ENCODE results near the gene EFNA2.
"Not testable (repeated sequence)": the region's sequence is repeated elsewhere in the genome, so short reads cannot be mapped to it uniquely, and the experiment has no call there.

Gene EFNA2

DNA sequence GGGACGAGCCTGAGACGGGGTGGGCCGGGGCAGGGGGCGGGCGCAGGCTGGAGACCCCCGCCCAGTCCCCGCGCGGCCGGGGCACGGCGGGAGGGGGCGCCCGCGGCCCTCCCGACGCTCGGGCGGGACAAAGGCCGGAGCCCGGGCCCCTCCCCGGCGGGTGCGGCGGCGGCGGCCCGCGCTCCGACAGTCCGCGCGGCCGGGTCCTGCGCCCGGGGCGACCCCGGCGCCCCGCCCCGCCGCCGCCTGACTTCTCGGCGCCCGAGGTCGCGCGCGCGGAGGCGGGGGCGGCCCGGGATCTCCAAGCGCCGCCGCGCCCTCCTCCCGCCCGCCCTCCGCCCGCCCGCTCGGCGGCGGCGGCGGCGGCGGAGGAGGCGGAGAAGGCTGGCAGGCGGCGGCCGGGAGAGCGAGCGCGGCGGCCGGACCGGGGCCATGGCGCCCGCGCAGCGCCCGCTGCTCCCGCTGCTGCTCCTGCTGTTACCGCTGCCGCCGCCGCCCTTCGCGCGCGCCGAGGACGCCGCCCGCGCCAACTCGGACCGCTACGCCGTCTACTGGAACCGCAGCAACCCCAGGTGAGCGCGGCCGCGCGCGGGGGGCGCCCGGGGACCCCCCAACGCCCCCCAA, at the start of gene EFNA2:
Gene EFNA2 (plus strand): TSS at position 137 of the 624 bp plus-strand sequence. CDS start 296 bp downstream, at position 433.
- DNase-seq (ENCODE audit: low read depth in 2 of 2): no peak

DNA sequence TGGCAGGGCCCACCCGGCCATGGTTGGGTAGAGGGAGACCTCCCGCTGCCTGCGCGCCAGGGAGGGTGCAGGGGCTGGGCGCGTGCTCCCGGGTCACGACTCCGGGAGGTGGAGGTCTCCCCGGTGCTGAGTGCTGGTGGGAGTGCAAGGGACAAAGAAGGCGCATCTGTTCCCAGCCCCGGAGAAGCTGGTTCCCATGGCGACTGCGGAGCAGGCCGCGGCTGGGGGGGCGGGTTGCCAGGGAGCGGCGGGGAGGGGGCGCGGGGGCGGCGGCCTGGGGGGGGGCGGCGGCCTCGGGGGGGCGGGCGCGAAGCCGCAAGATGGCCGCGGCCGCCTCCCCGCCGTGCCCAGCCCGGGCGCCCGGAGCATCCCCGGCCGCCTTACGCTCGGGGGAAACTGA, 49.1 kb upstream of the EFNA2 start:
- no peak for DNase-seq (ENCODE audit: low read depth in 2 of 2)

DNA sequence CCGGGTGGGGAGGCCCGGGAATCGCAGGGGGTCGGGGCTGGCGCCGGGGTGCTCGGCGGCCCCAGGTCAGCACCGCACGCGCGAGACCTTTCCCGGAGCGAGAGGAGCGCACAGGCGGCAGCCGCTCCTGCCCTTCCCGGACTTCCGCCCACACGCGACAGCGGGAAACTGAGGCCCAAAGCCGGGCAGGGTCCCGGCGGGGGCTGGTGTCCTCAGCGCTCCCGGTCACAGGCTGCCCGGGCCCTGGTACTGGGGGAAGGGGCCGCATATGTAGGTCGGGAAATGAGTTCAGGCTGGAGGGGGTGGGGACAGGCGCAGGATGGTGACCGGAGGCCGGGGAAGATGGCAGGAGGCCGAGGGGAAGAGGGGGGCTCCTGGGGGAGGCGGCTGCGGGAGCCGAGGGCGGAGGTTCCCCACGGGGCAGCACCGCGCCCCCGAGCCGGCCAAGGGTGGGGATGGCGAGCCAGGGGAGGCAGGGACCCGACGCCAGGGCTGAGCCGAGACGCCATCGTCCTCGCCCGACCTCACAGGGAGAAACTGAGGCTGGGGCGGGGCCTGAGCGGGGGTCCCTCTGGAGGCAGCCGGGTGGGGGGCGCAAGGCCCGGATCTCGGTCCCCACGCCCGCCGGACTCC, 48.5 kb upstream of the EFNA2 start:
- no peak for DNase-seq (ENCODE audit: low read depth in 2 of 2)

DNA sequence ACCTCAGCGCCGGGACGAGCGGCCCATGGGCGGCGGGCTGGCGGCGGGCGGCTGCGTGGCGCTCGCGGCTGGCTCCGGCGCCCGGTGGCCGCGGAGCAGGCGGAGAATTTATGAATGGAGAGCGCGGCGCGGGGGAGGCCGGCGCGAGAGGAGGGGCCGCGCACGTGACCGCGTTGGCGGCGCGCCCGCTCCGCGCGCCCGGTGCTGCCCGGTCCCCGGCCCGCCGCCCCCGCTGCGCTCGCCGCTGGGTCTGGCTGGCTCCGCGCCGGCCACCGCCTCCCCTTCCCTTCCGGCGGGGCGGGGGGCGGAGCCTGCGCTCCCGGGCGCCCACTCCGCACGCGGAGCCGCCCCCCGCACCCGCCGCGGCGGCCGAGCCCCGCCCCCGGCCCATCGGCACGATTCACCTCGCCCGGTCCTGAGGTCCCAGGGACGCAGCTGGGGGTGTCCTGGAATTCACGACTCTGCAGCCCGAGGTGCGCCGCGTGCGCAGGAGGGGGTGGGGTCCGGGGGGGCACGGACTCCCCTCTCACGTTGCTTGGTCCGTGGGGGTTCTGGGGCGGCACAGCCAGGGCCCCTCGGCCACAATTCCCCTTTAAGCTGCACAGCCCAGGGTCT, 47.8 kb upstream of the EFNA2 start, which contains the start of gene CBARP:
Gene CBARP (minus strand): TSS at position 252 of the 615 bp plus-strand sequence. CDS start 1,905 bp downstream, outside the sequence.
- DNase-seq (ENCODE audit: low read depth in 2 of 2): no peak

DNA sequence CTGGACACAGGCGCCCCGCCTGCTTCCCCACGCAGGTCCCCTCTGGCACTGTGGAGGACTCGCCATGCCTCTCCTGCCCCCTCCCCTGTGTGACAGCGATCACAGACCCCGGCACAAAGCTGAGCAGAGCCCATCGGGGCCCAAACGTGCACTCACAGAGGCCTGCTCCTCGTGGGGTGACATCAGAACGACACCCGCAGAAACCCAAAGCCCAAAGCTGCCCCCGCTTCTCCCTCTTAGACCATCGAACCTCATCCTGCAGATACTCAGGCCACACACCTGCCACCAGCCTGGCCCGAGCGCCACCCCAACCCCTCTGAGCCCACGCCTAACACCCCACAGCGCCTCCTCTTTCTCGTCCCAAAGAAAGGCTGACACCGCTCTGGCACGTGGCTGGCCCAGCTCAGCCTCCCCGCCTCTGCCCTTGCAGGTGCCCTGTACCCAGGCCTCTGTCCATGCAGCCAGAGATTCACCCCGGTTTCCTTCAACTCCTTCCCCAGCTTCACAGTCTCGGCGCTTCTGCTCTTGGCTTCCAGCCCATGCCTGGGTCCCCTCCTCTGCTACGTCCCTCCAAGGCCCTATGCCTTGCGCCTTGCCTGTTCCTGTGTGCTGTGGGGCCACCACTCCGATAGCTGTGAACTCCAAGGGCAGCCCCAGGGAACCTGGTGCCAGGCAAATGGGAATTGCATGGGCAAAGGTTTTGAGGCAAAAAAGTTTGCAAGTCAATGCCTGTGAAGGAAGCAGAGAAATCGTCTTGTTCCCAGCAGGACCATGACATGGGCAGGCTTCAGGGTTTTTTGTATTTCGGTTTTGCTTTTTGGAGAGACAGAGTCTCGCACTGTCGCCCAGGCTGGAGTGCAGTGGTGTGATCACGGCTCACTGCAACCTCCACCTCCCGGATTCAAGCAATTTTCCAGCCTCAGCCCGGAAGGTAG, 47.0 kb upstream of the EFNA2 start:
- no peak for DNase-seq (ENCODE audit: low read depth in 2 of 2)

DNA sequence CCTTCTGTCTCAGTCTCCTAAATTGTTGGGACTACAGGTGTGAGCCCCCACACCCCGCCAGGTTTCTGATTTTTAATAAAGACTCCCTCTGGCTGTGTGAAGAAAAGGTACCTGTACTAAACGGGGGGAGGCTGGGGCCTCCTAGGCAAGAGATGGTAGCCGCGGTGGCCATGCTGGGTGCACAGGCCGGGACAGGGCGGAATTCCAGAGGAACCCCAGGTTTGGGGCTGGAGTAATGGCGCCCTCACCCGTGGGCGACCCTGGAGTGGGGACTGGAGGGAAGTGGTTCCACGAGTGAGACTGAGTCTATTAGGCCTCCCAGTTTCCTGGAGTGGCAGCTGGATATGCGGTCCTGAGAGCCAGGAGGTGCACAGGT, 46.3 kb upstream of the EFNA2 start:
- no peak for DNase-seq (ENCODE audit: low read depth in 2 of 2)

DNA sequence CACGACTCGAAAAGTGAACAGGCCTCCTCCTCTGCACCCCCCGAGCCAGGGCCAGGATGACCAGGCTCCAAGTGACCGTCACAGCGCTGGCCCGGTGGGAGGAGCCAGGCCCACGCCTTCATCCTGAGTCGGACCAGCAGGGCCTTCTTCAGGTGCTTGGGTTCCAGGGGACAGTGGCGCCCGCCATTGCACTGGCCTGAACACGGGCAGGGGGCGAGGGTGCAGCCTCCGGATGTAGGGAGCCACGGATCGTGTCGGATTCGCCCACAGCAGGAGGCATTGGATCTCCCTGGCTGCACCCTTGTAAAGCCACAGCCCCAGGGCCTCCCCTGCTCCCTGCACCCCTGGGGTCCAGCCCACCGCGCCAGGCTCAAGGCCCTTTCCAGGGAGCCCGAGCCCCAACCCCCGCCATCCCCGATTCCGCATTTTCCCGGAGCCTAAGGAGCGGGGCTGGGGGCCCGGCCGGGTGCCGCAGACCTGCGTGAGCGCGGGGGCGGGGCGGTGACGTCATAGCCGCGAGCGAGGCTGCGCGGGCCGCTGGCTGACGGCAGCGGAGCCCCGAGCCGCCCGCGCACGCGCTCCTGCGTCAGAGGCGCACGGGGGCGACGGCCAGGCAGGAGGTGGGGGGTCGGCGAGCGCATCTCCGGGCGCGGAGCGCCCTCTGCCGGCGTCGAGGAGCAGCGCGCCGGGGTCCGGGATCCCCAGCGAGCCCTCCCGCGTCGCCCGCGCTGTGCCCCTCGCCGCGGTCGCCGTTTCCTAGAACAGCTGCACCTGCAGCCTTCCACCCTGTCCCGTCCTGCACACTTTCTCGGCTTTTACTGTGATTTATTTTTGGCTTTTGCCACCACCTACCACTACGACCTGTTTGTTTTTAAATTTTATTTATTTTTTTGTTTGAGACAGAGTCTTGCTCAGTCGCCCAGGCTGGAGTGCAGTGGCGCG, 45.6 kb upstream of the EFNA2 start:
- DNase-seq (ENCODE audit: low read depth in 2 of 2): peak; percentile 85 to 93

DNA sequence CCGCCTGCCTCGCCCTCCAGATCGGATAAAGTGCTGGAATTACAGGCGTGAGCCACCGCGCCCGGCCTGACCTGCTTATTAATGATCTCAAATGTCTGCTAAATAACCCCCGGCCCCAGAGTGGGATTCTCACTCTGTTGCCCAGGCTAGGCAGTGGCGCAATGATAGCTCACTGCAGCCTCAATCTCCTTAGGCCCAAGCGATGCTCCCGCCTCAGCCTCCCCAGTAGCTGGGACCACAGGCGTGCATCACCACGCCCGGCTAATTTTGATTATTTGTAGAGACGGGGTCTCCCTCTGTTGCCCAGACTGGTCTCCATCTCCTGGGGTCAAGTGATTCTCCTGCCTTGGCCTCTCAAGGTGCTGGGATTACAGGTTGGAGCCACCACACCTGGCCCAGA, 44.7 kb upstream of the EFNA2 start:
- no peak for DNase-seq (ENCODE audit: low read depth in 2 of 2)

DNA sequence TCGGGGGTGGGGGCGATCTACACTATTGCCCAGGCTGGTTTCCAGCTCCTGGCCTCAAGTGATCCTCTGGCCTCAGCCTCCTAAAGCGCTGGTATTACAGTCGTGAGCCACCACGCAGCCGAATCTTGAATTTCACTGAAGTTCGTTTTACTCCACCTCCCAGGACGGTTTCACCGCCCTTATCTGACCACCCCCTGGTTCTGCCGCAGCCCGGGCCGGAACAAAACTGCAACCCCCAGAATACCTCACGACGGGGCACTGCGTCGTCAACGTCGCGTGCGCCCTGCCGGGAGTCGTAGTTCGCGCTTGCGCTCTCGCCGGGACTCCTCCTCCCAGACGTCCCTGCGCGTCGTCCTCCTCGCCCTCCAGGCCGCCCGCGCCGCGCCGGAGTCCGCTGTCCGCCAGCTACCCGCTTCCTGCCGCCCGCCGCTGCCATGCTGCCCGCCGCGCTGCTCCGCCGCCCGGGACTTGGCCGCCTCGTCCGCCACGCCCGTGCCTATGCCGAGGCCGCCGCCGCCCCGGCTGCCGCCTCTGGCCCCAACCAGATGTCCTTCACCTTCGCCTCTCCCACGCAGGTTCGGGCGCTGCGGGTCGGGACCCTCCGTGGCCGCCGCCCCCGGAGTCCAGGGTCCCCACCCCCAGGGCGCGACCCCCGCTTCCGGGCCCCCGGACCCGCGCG, 44.1 kb upstream of the EFNA2 start, which contains the start of gene ATP5F1D:
Gene ATP5F1D (plus strand): TSS at position 335 of the 679 bp plus-strand sequence. CDS start 100 bp downstream, at position 435.
- DNase-seq (ENCODE audit: low read depth in 2 of 2): peak; percentile 83 to 91

DNA sequence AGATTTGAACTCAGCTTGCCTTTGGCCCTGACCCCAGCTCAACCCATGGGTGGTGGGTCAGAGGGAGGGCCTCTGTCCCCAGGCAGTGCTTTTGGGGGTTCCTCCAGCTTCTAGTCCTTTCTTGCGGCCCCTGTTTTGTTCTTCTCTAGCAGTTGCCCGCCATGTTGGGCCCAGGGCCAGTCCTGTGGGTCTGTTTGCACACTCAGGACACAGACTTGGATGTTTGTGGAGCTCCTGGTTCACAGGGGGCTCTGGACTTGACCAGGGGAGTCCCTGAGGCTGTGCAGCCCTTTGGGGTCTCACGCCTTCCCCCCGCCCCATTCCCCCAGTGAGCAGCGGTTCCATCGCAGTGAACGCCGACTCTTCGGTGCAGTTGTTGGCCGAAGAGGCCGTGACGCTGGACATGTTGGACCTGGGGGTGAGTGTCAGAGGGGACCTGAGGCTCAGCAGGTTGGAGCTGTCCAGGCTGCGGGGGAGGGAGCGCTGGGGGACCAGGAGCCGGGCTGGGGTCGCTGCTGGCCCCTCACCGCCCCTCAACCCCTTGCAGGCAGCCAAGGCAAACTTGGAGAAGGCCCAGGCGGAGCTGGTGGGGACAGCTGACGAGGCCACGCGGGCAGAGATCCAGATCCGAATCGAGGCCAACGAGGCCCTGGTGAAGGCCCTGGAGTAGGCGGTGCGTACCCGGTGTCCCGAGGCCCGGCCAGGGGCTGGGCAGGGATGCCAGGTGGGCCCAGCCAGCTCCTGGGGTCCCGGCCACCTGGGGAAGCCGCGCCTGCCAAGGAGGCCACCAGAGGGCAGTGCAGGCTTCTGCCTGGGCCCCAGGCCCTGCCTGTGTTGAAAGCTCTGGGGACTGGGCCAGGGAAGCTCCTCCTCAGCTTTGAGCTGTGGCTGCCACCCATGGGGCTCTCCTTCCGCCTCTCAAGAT, 41.6 kb upstream of the EFNA2 start:
- peak; percentile 73 to 82 for DNase-seq (ENCODE audit: low read depth in 2 of 2)

DNA sequence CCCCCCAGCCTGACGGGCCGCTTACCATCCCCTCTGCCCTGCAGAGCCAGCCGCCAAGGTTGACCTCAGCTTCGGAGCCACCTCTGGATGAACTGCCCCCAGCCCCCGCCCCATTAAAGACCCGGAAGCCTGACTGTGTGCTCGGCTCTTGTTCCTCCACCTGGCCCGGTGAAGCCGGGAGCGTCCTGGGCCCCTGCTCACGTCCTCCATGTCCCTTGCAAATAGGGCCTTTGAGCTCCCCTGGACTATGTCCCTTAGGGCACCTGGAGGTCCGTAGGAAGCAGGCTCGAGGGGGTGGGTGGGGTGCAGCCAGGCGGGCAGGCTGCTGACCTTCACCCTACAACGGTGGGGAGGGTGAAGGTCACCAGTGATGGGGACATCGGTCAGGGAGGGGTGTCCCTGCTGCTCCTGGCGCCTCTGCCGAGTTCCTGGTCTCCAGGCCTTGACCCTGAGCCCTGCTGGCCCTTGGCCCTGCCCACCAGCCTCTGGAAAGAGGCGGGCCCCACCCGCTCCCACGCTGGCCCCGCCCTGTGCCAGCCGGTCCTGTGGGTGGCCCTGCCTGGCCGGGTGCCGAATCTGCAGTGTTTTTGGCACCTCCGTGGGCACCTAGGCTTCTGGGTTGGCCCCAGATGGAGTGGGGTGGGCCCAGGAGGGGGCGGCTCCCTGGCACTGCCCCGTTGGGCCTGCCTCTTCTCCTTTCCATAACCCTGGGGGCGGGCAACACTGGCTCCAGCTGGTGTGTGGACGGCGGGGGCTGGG, 40.8 kb upstream of the EFNA2 start:
- DNase-seq (ENCODE audit: low read depth in 2 of 2): no peak

DNA sequence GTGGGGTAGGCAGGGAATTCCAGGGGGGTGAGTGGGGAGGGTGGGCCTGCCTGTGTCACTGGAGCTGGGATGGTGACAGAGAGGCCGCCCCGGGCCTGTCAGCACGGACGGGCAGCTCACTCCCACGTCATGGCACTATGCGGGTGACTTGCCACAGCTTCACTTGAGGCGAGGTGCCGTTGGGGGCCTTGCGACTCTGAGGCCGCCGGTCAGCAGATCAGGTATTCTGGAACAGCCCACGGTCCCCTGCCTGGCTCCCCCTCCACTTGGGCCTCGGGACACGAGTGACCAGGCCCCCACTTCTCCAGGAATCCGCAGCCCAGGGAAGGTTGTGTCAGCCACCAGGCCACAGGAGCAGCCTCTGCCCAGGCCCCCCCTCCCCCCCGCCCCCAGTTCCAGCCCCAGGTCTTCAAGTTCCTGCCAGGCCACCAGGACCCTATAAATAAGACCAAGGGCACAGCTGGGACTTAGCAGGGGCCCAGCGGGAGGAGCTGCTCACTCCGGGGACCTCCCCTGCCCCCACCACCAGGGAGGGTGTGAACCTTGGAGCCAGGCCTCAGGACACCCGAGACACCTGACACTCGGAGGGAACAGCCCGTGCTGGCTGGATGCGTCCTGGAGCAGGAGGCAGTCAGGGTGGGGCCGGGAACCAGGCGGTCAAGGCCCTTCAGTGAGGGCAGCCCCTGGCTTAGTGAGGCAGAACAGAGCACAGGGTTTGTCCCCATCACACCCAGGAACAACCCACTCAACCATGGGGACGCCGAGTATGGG, 40.0 kb upstream of the EFNA2 start:
- DNase-seq (ENCODE audit: low read depth in 2 of 2): no peak

DNA sequence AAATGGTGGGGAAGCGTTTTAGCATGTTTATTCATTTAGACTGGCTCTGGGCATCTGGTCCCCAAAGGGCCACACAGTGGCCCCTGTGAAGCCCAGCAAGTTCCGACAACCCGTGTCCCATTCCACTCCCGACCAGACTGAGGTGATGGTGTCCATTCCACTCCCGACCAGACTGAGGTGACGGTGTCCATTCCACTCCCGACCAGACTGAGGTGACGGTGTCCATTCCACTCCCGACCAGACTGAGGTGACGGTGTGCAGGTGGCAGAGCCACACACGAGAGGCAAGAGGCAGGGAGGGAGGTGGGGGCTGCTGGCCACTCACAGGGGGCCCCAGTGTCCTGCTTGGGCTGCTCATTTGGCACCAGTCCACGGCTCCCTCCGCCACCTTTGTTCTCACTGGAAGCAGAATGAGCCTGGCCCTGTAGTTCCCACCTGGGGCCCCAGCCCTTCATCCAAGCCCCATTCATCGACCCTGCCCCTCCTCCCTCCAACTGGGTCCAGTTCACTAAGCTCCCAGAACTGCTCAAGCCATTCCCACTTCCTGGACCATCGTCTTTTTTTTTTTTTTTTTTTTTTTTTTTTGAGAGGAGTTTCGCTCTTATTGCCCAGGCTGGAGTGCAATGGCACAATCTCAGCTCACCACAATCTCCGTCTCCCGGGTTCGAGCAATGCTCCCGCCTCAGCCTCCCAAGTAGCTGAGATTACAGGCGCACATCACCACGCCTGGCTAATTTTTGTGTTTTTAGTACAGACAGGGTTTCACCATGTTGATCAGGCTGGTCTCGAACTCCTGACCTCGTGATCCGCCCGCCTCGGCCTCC, 39.2 kb upstream of the EFNA2 start:
- DNase-seq (ENCODE audit: low read depth in 2 of 2): not testable (repeated sequence)

DNA sequence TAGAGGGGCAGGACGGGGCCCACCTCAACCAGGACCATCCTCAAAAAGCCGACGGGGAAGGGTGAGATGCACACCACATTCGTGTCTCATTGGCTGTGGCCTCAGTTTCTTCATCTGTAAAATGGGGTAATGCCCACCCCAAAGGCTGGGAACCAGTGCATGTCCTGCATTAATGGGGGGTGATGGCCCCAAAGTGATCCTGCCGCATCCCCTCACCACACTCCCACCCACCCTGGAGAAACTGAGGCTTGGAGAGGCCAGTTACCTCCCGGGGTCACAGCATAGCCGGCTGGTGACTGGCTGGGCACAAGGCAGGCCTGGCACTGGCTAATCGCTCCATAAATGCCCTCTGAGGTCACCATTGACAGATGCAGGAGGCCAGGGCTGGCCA, 37.9 kb upstream of the EFNA2 start:
- DNase-seq (ENCODE audit: low read depth in 2 of 2): no peak

DNA sequence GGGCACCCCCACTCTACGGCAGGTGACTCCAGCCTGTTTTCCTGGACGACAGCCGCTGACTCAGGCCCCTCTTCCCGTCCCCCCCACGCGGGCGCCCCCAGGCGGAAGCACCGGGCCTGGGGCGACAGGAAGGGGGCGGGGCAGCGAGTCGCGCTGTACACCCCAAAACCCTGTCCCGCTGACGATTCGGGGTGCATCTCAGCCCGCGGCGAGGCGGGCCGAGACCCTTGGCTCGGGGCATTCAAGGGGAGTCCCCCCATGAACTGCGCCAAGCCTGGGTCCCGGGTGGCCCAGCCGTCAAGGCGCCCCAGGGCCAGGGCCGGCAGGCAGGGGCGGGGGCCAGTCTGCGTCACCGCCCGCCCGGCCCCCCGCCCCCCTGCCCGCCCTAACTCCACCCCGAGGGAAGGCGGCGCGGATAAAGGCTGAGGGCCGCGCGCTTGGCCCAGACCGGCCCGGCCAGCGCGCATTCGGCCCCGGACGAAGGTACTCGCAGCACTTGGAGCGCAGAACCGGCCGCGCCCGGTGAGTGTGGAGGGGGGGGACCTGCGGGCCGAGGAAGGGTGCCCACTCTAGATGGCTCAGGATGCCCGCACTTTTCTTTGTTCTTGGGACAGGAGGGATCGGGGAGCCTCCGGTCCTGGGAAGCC, 37.4 kb upstream of the EFNA2 start, which contains the start of gene MIDN:
Gene MIDN (plus strand): TSS at position 445 of the 647 bp plus-strand sequence. CDS start 1,714 bp downstream, outside the sequence.
- DNase-seq (ENCODE audit: low read depth in 2 of 2): no peak

DNA sequence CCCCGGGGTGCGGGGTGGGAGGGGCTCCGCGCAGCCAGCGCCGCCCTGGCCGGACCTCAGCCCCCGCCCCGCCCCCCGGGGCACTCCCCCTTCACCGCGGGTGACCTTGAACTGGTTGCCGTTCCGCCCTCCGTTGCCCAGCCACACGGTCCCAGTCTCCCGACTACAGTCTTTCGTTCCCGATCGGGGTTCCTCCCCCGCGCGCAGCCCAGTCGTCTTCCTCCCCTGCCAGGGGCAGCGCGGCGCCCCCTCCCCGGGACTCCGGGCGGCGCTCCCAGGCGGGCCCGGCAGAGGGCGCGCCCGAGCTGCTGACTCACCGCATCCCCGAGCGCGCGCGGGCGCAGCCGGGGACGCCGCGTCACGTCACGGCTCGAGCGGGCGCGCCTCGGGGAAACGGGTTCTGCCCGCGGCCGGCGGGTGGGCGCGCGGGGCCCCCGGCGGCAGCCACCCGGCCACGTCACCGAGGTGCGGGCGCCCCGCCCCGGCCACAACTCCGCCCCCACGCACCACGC, 36.8 kb upstream of the EFNA2 start:
- peak; percentile 69 to 72 for DNase-seq (ENCODE audit: low read depth in 2 of 2)

Data from activated CD8-positive, alpha-beta memory T cell treated with anti-CD3 and anti-CD28 coated beads for 4 hours (primary cell).